Motor neuron (in vitro differentiated cells): ENCODE measurements around the gene WNT9A. TPM values are rescaled to one million over a fixed set of nuclear protein-coding genes. Genes with fewer than 3 reads are reported as not detected.
"Not testable (repeated sequence)": the region's sequence is repeated elsewhere in the genome, so short reads cannot be mapped to it uniquely, and the experiment has no call there.

Experiments
- ATAC-seq, 8 experiments: fragments of 200-7000 bp; cut with Tn5 transposase; replicated peaks in 6 of 8; 2 replicates each; pipeline ENCODE4 v1.8.0; 2021; ENCODE audit warnings: mild to moderate bottlenecking in 8 of 8, moderate library complexity in 8 of 8
- H3K27ac ChIP-seq, 2 donors: fragments of 250-450 bp; sonication (Bioruptor Pico); 2 replicates each; pipeline ENCODE4 v1.9.0; 2021; ENCODE audit warnings: antibody characterized with exemption in 2 of 2, mild to moderate bottlenecking in 2 of 2, moderate library complexity in 1 of 2
- H3K4me1 ChIP-seq, 2 donors: fragments of 250-450 bp; sonication (Bioruptor Pico); replicated peaks in 1 of 2; 2 replicates each; pipeline ENCODE4 v1.6.1; 2021; ENCODE audit warnings: antibody characterized with exemption in 2 of 2, mild to moderate bottlenecking in 2 of 2, moderate library complexity in 1 of 2
- H3K4me3 ChIP-seq, 5 donors: fragments of 250-450 bp; sonication (Bioruptor Pico); 2 replicates each; pipeline ENCODE4 v1.9.0; 2021; ENCODE audit warnings: antibody characterized with exemption in 5 of 5, mild to moderate bottlenecking in 5 of 5, moderate library complexity in 4 of 5
- WGBS, 10 experiments: fragments of 450-650 bp; shearing (Covaris generic); methylation state at CpG; one replicate each; pipeline ENCODE4 v1.0.0; 2022; 5-methylcytosine and 5-hydroxymethylcytosine counted together
- in situ Hi-C, 9 experiments: fragments of 400-800 bp; cut with MboI; loops; one replicate each; pipeline ENCODE4 v1.15.0; 2021; ENCODE audit warnings: low sequenced_read_pairs in 9 of 9, low pct_unique_long_range_greater_than_20kb in 2 of 9; ENCODE audit not compliant: unreplicated experiment in 9 of 9
- total RNA-seq, 8 experiments: library from RNA; unstranded; fragments of 300-600 nt; gene quantifications; 2 replicates each; pipeline versions ENCODE4 v1.2.3 to v1.2.4, GENCODE V29; 2022

Gene WNT9A
- total RNA-seq, 8 experiments from 2014 or later, result 0.28 to 4.9 (median 0.98) TPM

GRCh38 chr1:227917081-227917950, 30.4 kb downstream of the WNT9A start:
- Histone ChIP-seq H3K4me3 (no peak overlapping the region), H3K4me1 (peaks cover 76 to 89% of the 10 kb centered on the region in 2 donors), H3K27ac (peak overlapping the region; percentile 20 to 72)
- WGBS, 10 experiments, result 47 to 100% (median 58%) methylated on average over 1 to 10 of the region's 15 CpGs; no CpG with 5 or more reads in 4 of the 10 experiments
- in situ Hi-C loops, result no loop called here
- peak in 6 of 8 experiments; percentile 3 to 82 (median 18) for ATAC-seq

- Histone ChIP-seq H3K4me3 (no peak overlapping the region), H3K27ac (peak overlapping the region; percentile 20 to 72), H3K4me1 (peaks cover 75 to 85% of the 10 kb centered on the region in 2 donors)
- in situ Hi-C loops, result no loop called here
- ATAC-seq, result no peak
- 62 to 90% (median 75%) methylated on average over 2 to 4 of the region's 4 CpGs; no CpG with 5 or more reads in 6 of the 10 experiments for WGBS, 10 experiments
Observed at GRCh38 chr1:227916655-227917054, 31.1 kb downstream of the WNT9A start.

- no peak for ATAC-seq
- H3K27ac ChIP-seq, result peak overlapping the region in 1 of 2 donors; percentile 68
- WGBS, 10 experiments, result 42 to 100% (median 84%) methylated on average over 1 to 10 of the region's 22 CpGs; no CpG with 5 or more reads in 4 of the 10 experiments
- no peak overlapping the region for H3K4me3 ChIP-seq
- peaks cover 76 to 87% of the 10 kb centered on the region in 2 donors for H3K4me1 ChIP-seq
- in situ Hi-C loops, result no loop called here
Observed at GRCh38 chr1:227915564-227916553, 31.9 kb downstream of the WNT9A start.

- whole genome bisulfite sequencing, 10 experiments, result 80% methylated on average over 2 of the region's 7 CpGs; no CpG with 5 or more reads in 9 of the 10 experiments
- in situ Hi-C loops, result no loop called here
- peak in 2 of 8 experiments; percentile 6 to 8 for ATAC-seq
- Histone ChIP-seq H3K4me3 (no peak overlapping the region), H3K27ac (peak overlapping the region in 1 of 2 donors; percentile 68), H3K4me1 (peaks cover 79 to 90% of the 10 kb centered on the region in 2 donors)
Observed at GRCh38 chr1:227914801-227915563, 32.8 kb downstream of the WNT9A start.

- Histone ChIP-seq H3K4me3 (no peak overlapping the region), H3K4me1 (peaks cover 72 to 81% of the 10 kb centered on the region in 2 donors), H3K27ac (peak overlapping the region; percentile 3 to 79)
- peak; percentile 6 to 77 (median 71) for ATAC-seq
- in situ Hi-C loops, result no loop called here
- WGBS, 10 experiments, result 59 to 90% (median 80%) methylated on average over 2 to 3 of the region's 17 CpGs; no CpG with 5 or more reads in 5 of the 10 experiments
Observed at GRCh38 chr1:227913764-227914721, 33.7 kb downstream of the WNT9A start.

- 0 to 67% (median 33%) methylated on average over 2 to 5 of the region's 5 CpGs; no CpG with 5 or more reads in 1 of the 10 experiments for WGBS, 10 experiments
- in situ Hi-C loops, result no loop called here
- Histone ChIP-seq H3K4me3 (no peak overlapping the region), H3K27ac (peak overlapping the region; percentile 33 to 79), H3K4me1 (peaks cover 66 to 77% of the 10 kb centered on the region in 2 donors)
- ATAC-seq, result peak in 7 of 8 experiments; percentile 3 to 20 (median 6)
Observed at GRCh38 chr1:227913396-227913763, 34.4 kb downstream of the WNT9A start.

GRCh38 chr1:227912866-227913265, 34.9 kb downstream of the WNT9A start:
- H3K27ac ChIP-seq, result peak overlapping the region; percentile 33 to 79
- H3K4me1 ChIP-seq, result peaks cover 69 to 77% of the 10 kb centered on the region in 2 donors
- ATAC-seq, result peak in 5 of 8 experiments; percentile 0 to 42 (median 6)
- WGBS, 10 experiments, result 13 to 62% (median 19%) methylated on average over 2 to 14 of the region's 14 CpGs; no CpG with 5 or more reads in 1 of the 10 experiments
- no peak overlapping the region for H3K4me3 ChIP-seq
- in situ Hi-C loops, result no loop called here

GRCh38 chr1:227911376-227911775, 36.4 kb downstream of the WNT9A start:
- no peak for ATAC-seq
- WGBS, 10 experiments, result 76 to 100% (median 90%) methylated on average over 1 to 8 of the region's 8 CpGs
- in situ Hi-C loops, result no loop called here

GRCh38 chr1:227910511-227911153, 37.1 kb downstream of the WNT9A start:
- ATAC-seq, result peak in 3 of 8 experiments; percentile 49 to 58 (median 57)
- Histone ChIP-seq H3K27ac (peak overlapping the region in 1 of 2 donors; percentile 5), H3K4me1 (peaks cover 68 to 72% of the 10 kb centered on the region in 2 donors), H3K4me3 (no peak overlapping the region)
- in situ Hi-C loops, result no loop called here
- WGBS, 10 experiments, result 14 to 93% (median 58%) methylated on average over 1 to 9 of the region's 10 CpGs; no CpG with 5 or more reads in 2 of the 10 experiments

More at GRCh38 chr1:227911376-227911775, 36.4 kb downstream of the WNT9A start:
- Histone ChIP-seq H3K4me1 (peaks cover 70 to 75% of the 10 kb centered on the region in 2 donors), H3K27ac (no peak overlapping the region), H3K4me3 (no peak overlapping the region)

GRCh38 chr1:227909923-227910328, 37.8 kb downstream of the WNT9A start:
- H3K27ac ChIP-seq, result peak overlapping the region in 1 of 2 donors; percentile 5
- in situ Hi-C loops, H3K4me3 ChIP-seq: not testable (repeated sequence)
- 25 to 76% (median 65%) methylated on average over 2 to 8 of the region's 8 CpGs; no CpG with 5 or more reads in 5 of the 10 experiments for WGBS, 10 experiments
- peaks cover 63 to 69% of the 10 kb centered on the region in 2 donors for H3K4me1 ChIP-seq
- peak in 3 of 8 experiments; percentile 6 to 15 (median 14) for ATAC-seq

- H3K4me1 ChIP-seq, result peaks cover 56 to 62% of the 10 kb centered on the region in 2 donors
- H3K27ac ChIP-seq, result no peak overlapping the region
- no peak for ATAC-seq
- H3K4me3 ChIP-seq, result no peak overlapping the region
- 40 to 86% (median 80%) methylated on average over 1 to 2 of the region's 2 CpGs; no CpG with 5 or more reads in 1 of the 10 experiments for whole genome bisulfite sequencing, 10 experiments
- in situ Hi-C loops, result no loop called here
Observed at GRCh38 chr1:227909188-227909587, 38.5 kb downstream of the WNT9A start.
